Tibial artery (tissue), 4 donors: Measurements from ENCODE around the gene SCAF8.

Experiments used
- DNase-seq, 2 donors: peaks; one replicate each; pipeline ENCODE4 v3.0.0-alpha.2; 2019
- H3K27ac ChIP-seq, 2 donors: fragments of 200-600 bp; sonication (generic) in 1 of 2; 1 replicate in 1 of 2; 2 replicates in 1 of 2; pipeline ENCODE4 v1.5.1; 2018 to 2019; ENCODE audit warnings: mild to moderate bottlenecking in 1 of 2
- H3K27me3 ChIP-seq, 2 donors: fragments of 200-600 bp; sonication (generic) in 1 of 2; one replicate each; pipeline versions ENCODE4 v1.5.1 to v1.6.0; 2016 to 2019
- H3K36me3 ChIP-seq, 3 donors: fragments of 200-600 bp; sonication (generic) in 2 of 3; one replicate each; pipeline ENCODE4 v1.5.1; 2016 to 2019; ENCODE audit warnings: mild to moderate bottlenecking in 2 of 3
- H3K4me1 ChIP-seq, 4 donors: fragments of 200-600 bp; sonication (generic) in 2 of 4; 1 replicate in 3 of 4; 2 replicates in 1 of 4; pipeline ENCODE4 v1.5.1; 2016 to 2019
- H3K4me3 ChIP-seq, 2 donors: fragments of 200-600 bp; sonication (generic) in 1 of 2; 1 replicate in 1 of 2; 2 replicates in 1 of 2; pipeline ENCODE4 v1.5.1; 2018 to 2019; ENCODE audit warnings: mild to moderate bottlenecking in 2 of 2
- H3K9me3 ChIP-seq, 3 donors: fragments of 200-600 bp; sonication (generic) in 1 of 3; one replicate each; pipeline ENCODE4 v1.5.1; 2016 to 2019
- CTCF ChIP-seq, 2 experiments: fragments of 200-600 bp in 1 of 2; fragments of 450-650 bp in 1 of 2; IDR thresholded peaks; one replicate each; pipeline ENCODE4 v1.5.1; 2017 to 2019; ENCODE audit warnings: antibody characterized with exemption in 2 of 2, mild to moderate bottlenecking in 1 of 2, moderate library complexity in 1 of 2
- intact Hi-C: fragments of 100-400 bp; cut with DNase I; formaldehyde crosslinking; loops from one replicate; pipeline ENCODE4 v1.15.0; 2023; ENCODE audit warnings: low total_unique reads

Gene SCAF8

GRCh38 chr6:154842833-154843232 is 109.6 kb downstream of the SCAF8 start:
- Histone ChIP-seq H3K4me1 (peaks cover 0 to 50% (median 6%) of the 10 kb centered on the region in 4 donors), H3K27me3 (no peaks in the 10 kb centered on the region), H3K9me3 (no peaks in the 10 kb centered on the region), H3K4me3 (no peak overlapping the region), H3K36me3 (no peaks in the 10 kb centered on the region), H3K27ac (no peak overlapping the region)
- no peak for DNase-seq
- intact Hi-C loops = no loop called here
- no peak for TF ChIP-seq CTCF (IDR thresholded peaks at IDR 0.05)

GRCh38 chr6:154847318-154847717 is 114.1 kb downstream of the SCAF8 start:
- Histone ChIP-seq H3K36me3 (no peaks in the 10 kb centered on the region), H3K4me3 (no peak overlapping the region), H3K27me3 (no peaks in the 10 kb centered on the region), H3K9me3 (no peaks in the 10 kb centered on the region), H3K27ac (no peak overlapping the region), H3K4me1 (peaks cover 0 to 46% (median 7%) of the 10 kb centered on the region in 4 donors)
- TF ChIP-seq CTCF (IDR thresholded peaks at IDR 0.05) = no peak
- intact Hi-C loops = no loop called here
- no peak for DNase-seq

- no peak for DNase-seq
- intact Hi-C loops = no loop called here
- no peaks in the 10 kb centered on the region for H3K36me3 ChIP-seq
- H3K4me1 ChIP-seq = peaks cover 0 to 37% (median 4%) of the 10 kb centered on the region in 4 donors
- no peak for TF ChIP-seq CTCF (IDR thresholded peaks at IDR 0.05)
- no peak overlapping the region for H3K27ac ChIP-seq
- no peaks in the 10 kb centered on the region for H3K9me3 ChIP-seq
- no peaks in the 10 kb centered on the region for H3K27me3 ChIP-seq
- no peak overlapping the region for H3K4me3 ChIP-seq
Measured at GRCh38 chr6:154848580-154848979, 115.4 kb downstream of the SCAF8 start.

GRCh38 chr6:154849475-154849874 is 116.3 kb downstream of the SCAF8 start:
- H3K27me3 ChIP-seq = no peaks in the 10 kb centered on the region
- intact Hi-C loops = no loop called here
- H3K27ac ChIP-seq = no peak overlapping the region
- no peak for TF ChIP-seq CTCF (IDR thresholded peaks at IDR 0.05)
- peaks cover 0 to 34% (median 4%) of the 10 kb centered on the region in 4 donors for H3K4me1 ChIP-seq
- H3K9me3 ChIP-seq = no peaks in the 10 kb centered on the region
- no peak overlapping the region for H3K4me3 ChIP-seq
- DNase-seq = no peak
- H3K36me3 ChIP-seq = no peaks in the 10 kb centered on the region

- Histone ChIP-seq H3K9me3 (no peaks in the 10 kb centered on the region), H3K4me1 (peaks cover 0 to 14% (median 2%) of the 10 kb centered on the region in 4 donors), H3K27ac (no peak overlapping the region), H3K27me3 (no peaks in the 10 kb centered on the region), H3K36me3 (no peaks in the 10 kb centered on the region), H3K4me3 (no peak overlapping the region)
- TF ChIP-seq CTCF (IDR thresholded peaks at IDR 0.05) = no peak
- intact Hi-C loops = no loop called here
- no peak for DNase-seq
Measured at GRCh38 chr6:154852687-154853086, 119.5 kb downstream of the SCAF8 start.

- peaks cover 0 to 3% (median 0%) of the 10 kb centered on the region in 4 donors for H3K4me1 ChIP-seq
- H3K27ac ChIP-seq = no peak overlapping the region
- no peaks in the 10 kb centered on the region for H3K36me3 ChIP-seq
- no peaks in the 10 kb centered on the region for H3K9me3 ChIP-seq
- no peaks in the 10 kb centered on the region for H3K27me3 ChIP-seq
- H3K4me3 ChIP-seq = no peak overlapping the region
- no peak for DNase-seq
- intact Hi-C loops = no loop called here
- no peak for TF ChIP-seq CTCF (IDR thresholded peaks at IDR 0.05)
Measured at GRCh38 chr6:154857529-154857928, 124.3 kb downstream of the SCAF8 start.
